ES-I3 (cell line): Measurements from ENCODE around the gene UCHL1.

Experiments
- H3K36me3 ChIP-seq: 2 replicates; pipeline ENCODE4 v1.6.1; 2013; ENCODE audit warnings: mild to moderate bottlenecking, low read length, control low read depth, moderate library complexity; ENCODE audit not compliant: insufficient read depth
- H3K4me1 ChIP-seq: 2 replicates; pipeline ENCODE4 v1.6.1; 2013; ENCODE audit warnings: mild to moderate bottlenecking, control low read depth, low read length; ENCODE audit not compliant: insufficient read depth
- H3K9ac ChIP-seq: 2 replicates; pipeline ENCODE4 v1.6.1; 2013; ENCODE audit warnings: low read depth, mild to moderate bottlenecking, low read length, moderate library complexity
- H3K9me3 ChIP-seq: 2 replicates; pipeline ENCODE4 v1.6.1; 2013; ENCODE audit warnings: mild to moderate bottlenecking, low read length, moderate library complexity; ENCODE audit not compliant: control insufficient read depth, insufficient read depth

The UCHL1 gene

GRCh38 chr4:41256740-41257256 is at the start of gene UCHL1:
Gene UCHL1 (plus strand): TSS chr4:41256928. CDS start chr4:41256977, 49 bp downstream.
- H3K9ac ChIP-seq, result peak within 1 kb of the TSS; percentile 77
- peaks cover 34% of the 10 kb centered on the region for H3K36me3 ChIP-seq
- no peaks in the 10 kb centered on the region for H3K9me3 ChIP-seq
- H3K4me1 ChIP-seq, result peaks cover 20% of the 10 kb centered on the region

GRCh38 chr4:41207291-41207831 is 49.4 kb upstream of the UCHL1 start:
- no peaks in the 10 kb centered on the region for H3K36me3 ChIP-seq
- H3K9ac ChIP-seq, result no peak overlapping the region
- no peaks in the 10 kb centered on the region for H3K9me3 ChIP-seq
- peaks cover 23% of the 10 kb centered on the region for H3K4me1 ChIP-seq

GRCh38 chr4:41209187-41209586 is 47.5 kb upstream of the UCHL1 start:
- H3K9ac ChIP-seq, result no peak overlapping the region

GRCh38 chr4:41209901-41210300 is 46.8 kb upstream of the UCHL1 start:
- no peak overlapping the region for H3K9ac ChIP-seq
- H3K4me1 ChIP-seq, result peaks cover 15% of the 10 kb centered on the region
- H3K36me3 ChIP-seq, result no peaks in the 10 kb centered on the region
- H3K9me3 ChIP-seq, result no peaks in the 10 kb centered on the region

More at GRCh38 chr4:41209187-41209586, 47.5 kb upstream of the UCHL1 start:
- Histone ChIP-seq H3K4me1 (peaks cover 19% of the 10 kb centered on the region), H3K9me3 (no peaks in the 10 kb centered on the region), H3K36me3 (no peaks in the 10 kb centered on the region)

GRCh38 chr4:41211951-41212615 is 44.6 kb upstream of the UCHL1 start:
- Histone ChIP-seq H3K9ac (peak overlapping the region; percentile 11; the same call in 1 of the 2 replicates), H3K36me3 (no peaks in the 10 kb centered on the region), H3K4me1 (peaks cover 10% of the 10 kb centered on the region; the same call in 1 of the 2 replicates), H3K9me3 (no peaks in the 10 kb centered on the region)

- no peaks in the 10 kb centered on the region for H3K9me3 ChIP-seq
- H3K9ac ChIP-seq, result peak overlapping the region; percentile 78; the same call in 1 of the 2 replicates
- H3K4me1 ChIP-seq, result peaks cover 16% of the 10 kb centered on the region; the same call in 1 of the 2 replicates
- H3K36me3 ChIP-seq, result no peaks in the 10 kb centered on the region
These were observed 44.0 kb upstream of the UCHL1 start for GRCh38 chr4:41212616-41213203.

GRCh38 chr4:41213625-41214135 is 43.0 kb upstream of the UCHL1 start:
- Histone ChIP-seq H3K4me1 (peaks cover 17% of the 10 kb centered on the region; the same call in 1 of the 2 replicates), H3K36me3 (no peaks in the 10 kb centered on the region), H3K9ac (peak overlapping the region; percentile 78), H3K9me3 (no peaks in the 10 kb centered on the region)

GRCh38 chr4:41214136-41214824 is 42.4 kb upstream of the UCHL1 start, which contains the start of gene APBB2:
Gene APBB2 (minus strand): TSS chr4:41214542. CDS start chr4:41033254, 181,288 bp downstream.
- H3K9ac ChIP-seq, result peak within 1 kb of the TSS; percentile 78
- no peaks in the 10 kb centered on the region for H3K36me3 ChIP-seq
- H3K9me3 ChIP-seq, result no peaks in the 10 kb centered on the region

GRCh38 chr4:41214825-41215146 is 41.9 kb upstream of the UCHL1 start:
- Histone ChIP-seq H3K9me3 (no peaks in the 10 kb centered on the region), H3K36me3 (no peaks in the 10 kb centered on the region), H3K4me1 (peaks cover 23% of the 10 kb centered on the region), H3K9ac (peak overlapping the region; percentile 74)

More at GRCh38 chr4:41214136-41214824, 42.4 kb upstream of the UCHL1 start, which contains the start of gene APBB2:
- peaks cover 18% of the 10 kb centered on the region for H3K4me1 ChIP-seq

GRCh38 chr4:41215155-41215554 is 41.6 kb upstream of the UCHL1 start:
- Histone ChIP-seq H3K4me1 (peaks cover 26% of the 10 kb centered on the region), H3K9me3 (no peaks in the 10 kb centered on the region), H3K9ac (peak overlapping the region; percentile 74; the same call in 1 of the 2 replicates), H3K36me3 (no peaks in the 10 kb centered on the region)

- Histone ChIP-seq H3K4me1 (peaks cover 27% of the 10 kb centered on the region), H3K9ac (peak overlapping the region; percentile 74), H3K36me3 (no peaks in the 10 kb centered on the region), H3K9me3 (no peaks in the 10 kb centered on the region)
These were observed 40.8 kb upstream of the UCHL1 start for GRCh38 chr4:41215969-41216293.

GRCh38 chr4:41216294-41217019 is 40.3 kb upstream of the UCHL1 start:
- H3K9me3 ChIP-seq, result no peaks in the 10 kb centered on the region
- H3K4me1 ChIP-seq, result peaks cover 27% of the 10 kb centered on the region
- H3K36me3 ChIP-seq, result no peaks in the 10 kb centered on the region
- peak overlapping the region; percentile 86 for H3K9ac ChIP-seq

GRCh38 chr4:41217020-41217333 is 39.8 kb upstream of the UCHL1 start:
- peaks cover 27% of the 10 kb centered on the region for H3K4me1 ChIP-seq
- no peaks in the 10 kb centered on the region for H3K9me3 ChIP-seq
- H3K36me3 ChIP-seq, result no peaks in the 10 kb centered on the region
- peak overlapping the region; percentile 86 for H3K9ac ChIP-seq

GRCh38 chr4:41217374-41217773 is 39.4 kb upstream of the UCHL1 start:
- Histone ChIP-seq H3K9ac (peak overlapping the region; percentile 86; the same call in 1 of the 2 replicates), H3K4me1 (peaks cover 29% of the 10 kb centered on the region), H3K36me3 (no peaks in the 10 kb centered on the region), H3K9me3 (no peaks in the 10 kb centered on the region)
